A673 (cell line): ENCODE results near the gene PPIL6.

Experiments used
- EZH2 ChIP-seq: fragments of 200-600 bp; sonication (generic); IDR thresholded peaks from 2 replicates; pipeline ENCODE4 v1.6.1; 2017; ENCODE audit warnings: borderline replicate concordance, low read depth, mild to moderate bottlenecking, mixed read lengths, antibody characterized with exemption, low read length; ENCODE audit not compliant: poor library complexity, severe bottlenecking
- TF ChIP-seq, protein P1 (sequence below): fragments of 300-800, 200-600 bp; sonication (generic); conservative IDR thresholded peaks from 2 replicates; pipeline ENCODE4 v1.5.1; 2017; ENCODE audit warnings: low read depth, mild to moderate bottlenecking, antibody characterized with exemption, low read length, moderate library complexity, mixed read lengths

DNA sequence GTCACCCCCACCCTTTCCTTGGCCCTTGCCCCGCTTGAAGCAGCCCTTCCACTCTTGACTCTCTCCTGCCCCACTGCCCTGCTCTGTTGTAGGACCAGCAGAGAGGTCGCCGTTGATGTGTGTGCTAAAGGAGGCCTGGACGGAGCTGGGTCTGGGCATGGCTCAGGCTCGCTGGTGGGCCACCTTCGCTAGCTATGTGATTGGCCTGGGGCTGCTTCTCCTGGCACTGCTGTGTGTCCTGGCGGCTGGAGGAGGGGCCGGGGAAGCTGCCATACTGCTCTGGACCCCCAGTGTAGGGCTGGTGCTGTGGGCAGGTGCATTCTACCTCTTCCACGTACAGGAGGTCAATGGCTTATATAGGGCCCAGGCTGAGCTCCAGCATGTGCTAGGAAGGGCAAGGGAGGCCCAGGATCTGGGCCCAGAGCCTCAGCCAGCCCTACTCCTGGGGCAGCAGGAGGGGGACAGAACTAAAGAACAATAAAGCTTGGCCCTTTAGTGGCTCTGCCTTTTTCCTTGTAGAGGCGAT, 3.1 kb upstream of the PPIL6 start:
- no peak for TF ChIP-seq EZH2
- TF ChIP-seq, protein P1, sequence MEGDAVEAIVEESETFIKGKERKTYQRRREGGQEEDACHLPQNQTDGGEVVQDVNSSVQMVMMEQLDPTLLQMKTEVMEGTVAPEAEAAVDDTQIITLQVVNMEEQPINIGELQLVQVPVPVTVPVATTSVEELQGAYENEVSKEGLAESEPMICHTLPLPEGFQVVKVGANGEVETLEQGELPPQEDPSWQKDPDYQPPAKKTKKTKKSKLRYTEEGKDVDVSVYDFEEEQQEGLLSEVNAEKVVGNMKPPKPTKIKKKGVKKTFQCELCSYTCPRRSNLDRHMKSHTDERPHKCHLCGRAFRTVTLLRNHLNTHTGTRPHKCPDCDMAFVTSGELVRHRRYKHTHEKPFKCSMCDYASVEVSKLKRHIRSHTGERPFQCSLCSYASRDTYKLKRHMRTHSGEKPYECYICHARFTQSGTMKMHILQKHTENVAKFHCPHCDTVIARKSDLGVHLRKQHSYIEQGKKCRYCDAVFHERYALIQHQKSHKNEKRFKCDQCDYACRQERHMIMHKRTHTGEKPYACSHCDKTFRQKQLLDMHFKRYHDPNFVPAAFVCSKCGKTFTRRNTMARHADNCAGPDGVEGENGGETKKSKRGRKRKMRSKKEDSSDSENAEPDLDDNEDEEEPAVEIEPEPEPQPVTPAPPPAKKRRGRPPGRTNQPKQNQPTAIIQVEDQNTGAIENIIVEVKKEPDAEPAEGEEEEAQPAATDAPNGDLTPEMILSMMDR = no peak
